ENCODE data around the gene FEN1.

The FEN1 gene

DNA sequence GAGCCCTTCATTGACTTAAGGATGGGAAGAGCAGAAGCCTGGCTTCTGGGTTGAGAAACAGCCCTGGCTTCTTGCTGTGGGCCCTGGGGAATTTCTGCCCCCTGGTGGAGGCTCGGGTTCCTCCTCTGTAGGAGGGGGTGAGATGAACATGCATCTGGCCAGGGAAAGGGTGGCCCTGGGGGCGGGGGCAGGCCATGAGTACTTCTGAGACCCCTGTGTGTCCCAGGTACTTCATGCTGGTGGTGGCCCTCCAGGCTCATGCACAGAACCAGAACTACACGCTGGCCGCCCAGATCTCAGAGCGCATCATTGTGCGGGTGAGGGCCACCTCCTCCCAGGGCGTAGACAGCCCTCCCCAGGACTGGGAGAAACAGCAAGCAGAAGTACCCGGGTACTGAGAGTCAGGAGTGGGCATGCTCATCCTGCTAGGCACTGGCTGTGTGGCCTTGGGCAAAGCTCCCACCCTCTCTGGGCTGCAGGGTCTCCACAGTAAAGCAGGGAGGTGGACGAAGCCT, 16.1 kb upstream of the FEN1 start:
- peak; percentile 63 to 89 for DNase-seq

DNA sequence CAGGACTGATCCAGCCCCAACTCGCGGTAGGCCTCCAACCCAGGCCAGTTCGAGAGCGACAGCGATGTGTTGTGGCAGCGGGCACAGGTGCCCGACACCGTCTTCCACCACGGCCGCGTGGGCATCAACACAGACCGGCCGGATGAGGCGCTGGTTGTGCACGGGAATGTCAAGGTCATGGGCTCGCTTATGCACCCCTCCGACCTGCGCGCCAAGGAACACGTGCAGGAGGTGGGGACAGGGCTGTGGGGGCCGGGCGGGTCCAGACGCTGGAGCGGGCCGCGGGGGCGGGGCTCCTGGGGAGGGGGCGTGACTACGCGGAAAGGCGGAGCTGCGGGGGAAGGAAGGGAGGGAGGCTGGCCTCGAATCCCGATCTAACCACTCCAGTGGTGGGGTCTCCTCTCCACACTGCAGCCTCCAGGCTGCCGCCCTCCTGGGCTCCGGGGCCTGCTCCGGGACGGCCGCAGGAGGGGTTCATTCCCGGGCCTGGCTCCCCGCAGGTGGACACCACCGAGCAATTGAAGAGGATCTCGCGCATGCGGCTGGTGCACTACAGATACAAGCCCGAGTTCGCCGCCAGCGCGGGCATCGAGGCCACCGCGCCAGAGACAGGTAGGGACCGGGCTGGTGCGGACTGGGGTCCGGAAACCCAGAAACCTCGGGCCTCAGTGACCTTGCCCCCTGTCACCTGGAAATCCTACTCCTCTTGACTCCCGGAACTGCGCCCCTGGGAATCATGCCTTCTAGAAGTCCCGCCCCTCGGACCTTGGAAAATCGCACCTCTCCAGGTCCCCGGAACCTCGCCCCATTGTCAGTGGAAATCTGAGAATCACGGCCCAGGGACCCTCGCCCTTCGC, 15.2 kb upstream of the FEN1 start:
- DNase-seq, result peak in 1 of 2 donors; percentile 35

DNA sequence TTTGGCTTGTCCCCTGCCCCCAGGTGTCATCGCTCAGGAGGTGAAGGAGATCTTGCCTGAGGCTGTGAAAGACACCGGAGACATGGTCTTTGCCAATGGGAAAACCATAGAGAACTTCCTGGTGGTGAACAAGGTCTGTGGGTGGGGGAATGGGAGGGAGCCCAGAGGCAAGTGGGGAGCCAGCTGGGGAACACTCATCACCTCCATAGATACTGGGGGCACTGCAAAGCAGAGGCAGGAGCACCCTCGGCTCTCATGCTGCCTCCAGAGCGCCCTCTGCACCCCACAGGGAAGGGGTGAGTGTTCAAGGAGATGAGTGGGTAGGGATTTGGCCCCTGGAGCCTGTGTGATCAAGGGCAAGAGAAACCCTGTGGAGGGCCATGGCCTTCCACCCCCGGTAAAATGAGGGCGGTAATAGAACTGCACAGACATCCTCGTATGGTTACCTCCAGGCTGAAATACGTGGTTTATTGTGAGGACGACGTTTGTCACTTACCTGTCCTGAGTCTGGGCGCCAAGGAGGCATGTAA, 14.3 kb upstream of the FEN1 start:
- DNase-seq, result no peak

- DNase-seq, result no peak
These were observed 13.6 kb upstream of the FEN1 start for GRCh38 chr11:61778920-61779650.

- no peak for DNase-seq
These were observed 12.8 kb upstream of the FEN1 start for GRCh38 chr11:61779666-61780525.

DNA sequence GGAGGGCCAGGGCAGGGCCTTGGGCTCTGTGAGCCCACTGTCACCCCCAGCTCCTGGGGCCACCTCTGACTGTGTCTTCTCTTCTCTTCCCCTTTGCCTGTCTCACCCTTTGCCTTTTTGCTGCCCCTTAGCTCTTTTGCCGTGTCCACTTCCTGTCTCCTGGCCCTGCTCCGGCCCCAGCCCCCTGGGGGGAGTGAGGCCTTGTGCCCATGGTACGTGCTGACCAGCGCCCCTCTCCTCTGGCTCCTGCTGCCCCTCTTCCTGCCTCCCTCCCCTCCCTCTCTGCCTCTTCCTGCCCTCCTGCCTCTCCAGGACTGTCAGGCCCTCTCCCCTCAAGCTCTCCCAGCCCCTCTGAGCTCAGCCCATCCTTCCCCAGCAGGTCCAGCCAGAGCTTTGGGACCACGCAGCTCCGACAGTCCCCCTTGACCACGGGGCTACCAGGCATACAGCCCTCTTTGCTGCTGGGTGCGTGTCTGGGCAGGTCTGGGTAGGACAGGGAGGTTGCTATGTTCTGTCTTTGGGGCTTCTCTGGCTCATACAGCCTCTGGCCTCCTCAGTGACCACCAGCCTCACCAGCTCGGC, 12.0 kb upstream of the FEN1 start:
- no peak for DNase-seq

GRCh38 chr11:61781585-61781984, 11.1 kb upstream of the FEN1 start:
- DNase-seq, result no peak

DNA sequence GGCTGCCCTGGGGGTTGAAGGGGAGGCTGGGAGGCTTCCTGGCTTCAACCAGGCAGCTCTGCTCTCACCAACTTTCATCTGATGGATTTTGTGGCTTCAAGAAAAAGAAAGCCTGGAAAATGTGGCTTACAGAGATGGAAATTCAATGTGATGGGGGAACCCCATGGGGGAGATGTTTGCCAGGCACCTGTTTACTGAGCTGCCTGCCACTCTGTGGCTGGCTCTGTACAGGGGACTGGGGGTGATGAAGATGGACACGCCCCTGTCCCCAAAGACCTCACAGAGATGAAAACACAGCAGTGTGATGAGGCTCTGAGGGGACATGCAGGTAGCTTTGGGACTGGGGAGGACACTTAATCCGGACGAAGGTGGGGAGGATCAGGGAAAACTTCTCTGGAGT, 10.4 kb upstream of the FEN1 start:
- no peak for DNase-seq

GRCh38 chr11:61782841-61783240, 9.9 kb upstream of the FEN1 start:
- DNase-seq, result no peak

GRCh38 chr11:61783717-61784505, 8.8 kb upstream of the FEN1 start:
- DNase-seq, result no peak

- no peak for DNase-seq
These were observed 8.3 kb upstream of the FEN1 start for GRCh38 chr11:61784506-61784805.

- DNase-seq, result no peak
These were observed 6.8 kb upstream of the FEN1 start for GRCh38 chr11:61785837-61786402.

DNA sequence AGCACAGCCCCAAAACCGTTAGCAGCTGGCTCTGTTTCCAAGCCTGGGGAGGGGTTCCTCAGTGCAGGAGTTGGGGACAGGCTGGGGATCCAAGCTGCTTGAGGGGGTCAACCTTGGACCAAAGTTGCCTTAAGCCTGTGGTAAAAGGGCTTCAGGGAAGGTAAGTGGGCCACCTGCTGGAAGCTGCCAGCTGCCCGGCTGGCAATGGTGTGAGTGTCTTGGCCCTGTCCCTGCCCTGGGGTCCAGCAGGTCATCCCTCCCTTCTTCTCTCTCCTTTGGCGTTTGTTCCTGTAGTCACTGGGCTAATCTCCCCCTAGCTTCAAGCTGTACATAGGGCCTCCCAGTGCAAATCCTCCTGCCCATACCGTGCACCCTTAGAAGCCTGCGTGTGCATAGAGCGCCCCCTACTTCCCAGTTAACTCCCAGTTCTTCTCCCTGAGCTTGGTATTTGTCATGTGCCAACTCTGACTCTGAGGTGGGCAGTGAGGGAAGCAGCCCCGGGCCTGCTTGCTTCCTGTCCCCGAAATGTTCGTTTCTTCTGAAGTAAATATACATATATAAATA, 4.7 kb upstream of the FEN1 start:
- peak; percentile 12 to 44 for DNase-seq

GRCh38 chr11:61791737-61792309, 888 bp upstream of the FEN1 start:
- DNase-seq, result peak; percentile 65 to 77

DNA sequence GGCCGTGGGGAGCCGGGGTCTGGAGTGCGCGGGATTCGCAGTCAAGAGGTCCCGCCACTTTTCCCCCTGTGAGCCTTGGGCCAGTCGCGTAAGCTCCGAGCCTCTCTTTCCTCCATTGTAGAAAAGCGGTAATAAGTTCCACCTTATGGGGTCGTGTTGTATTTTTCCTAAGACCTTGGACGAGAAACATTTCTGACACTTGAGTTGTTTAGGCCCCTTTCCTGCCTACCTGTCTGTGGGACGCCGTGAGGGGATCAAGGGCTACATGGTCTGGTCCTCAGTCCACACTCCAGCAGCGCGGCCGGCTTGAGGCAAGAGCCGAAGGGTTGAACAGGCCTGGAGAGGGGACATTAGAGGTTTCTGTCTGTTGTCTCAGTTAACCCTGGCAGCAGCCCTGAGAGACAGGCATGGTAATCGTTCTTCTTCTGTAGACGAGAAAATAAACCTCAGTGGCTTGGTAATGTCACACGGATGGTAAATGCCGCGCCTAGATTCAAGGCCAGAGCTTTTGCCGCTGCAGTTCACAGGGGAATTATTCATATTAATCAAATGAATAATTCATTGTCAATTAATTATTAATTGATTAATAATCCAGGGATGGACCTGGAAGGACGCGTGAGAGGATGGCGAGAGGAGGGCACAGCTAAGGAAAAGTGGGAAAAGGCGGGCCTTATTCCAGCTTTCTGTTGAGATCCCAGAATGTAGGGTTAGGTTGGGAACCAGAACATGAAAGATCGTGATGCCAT, 545 bp downstream of the FEN1 start:
- no peak for DNase-seq

- no peak for DNase-seq
These were observed 1.1 kb downstream of the FEN1 start for GRCh38 chr11:61793829-61794204.

GRCh38 chr11:61794579-61794978, 1.9 kb downstream of the FEN1 start:
- DNase-seq, result no peak

DNA sequence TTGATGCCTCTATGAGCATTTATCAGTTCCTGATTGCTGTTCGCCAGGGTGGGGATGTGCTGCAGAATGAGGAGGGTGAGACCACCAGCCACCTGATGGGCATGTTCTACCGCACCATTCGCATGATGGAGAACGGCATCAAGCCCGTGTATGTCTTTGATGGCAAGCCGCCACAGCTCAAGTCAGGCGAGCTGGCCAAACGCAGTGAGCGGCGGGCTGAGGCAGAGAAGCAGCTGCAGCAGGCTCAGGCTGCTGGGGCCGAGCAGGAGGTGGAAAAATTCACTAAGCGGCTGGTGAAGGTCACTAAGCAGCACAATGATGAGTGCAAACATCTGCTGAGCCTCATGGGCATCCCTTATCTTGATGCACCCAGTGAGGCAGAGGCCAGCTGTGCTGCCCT, 2.7 kb downstream of the FEN1 start:
- DNase-seq, result no peak

DNA sequence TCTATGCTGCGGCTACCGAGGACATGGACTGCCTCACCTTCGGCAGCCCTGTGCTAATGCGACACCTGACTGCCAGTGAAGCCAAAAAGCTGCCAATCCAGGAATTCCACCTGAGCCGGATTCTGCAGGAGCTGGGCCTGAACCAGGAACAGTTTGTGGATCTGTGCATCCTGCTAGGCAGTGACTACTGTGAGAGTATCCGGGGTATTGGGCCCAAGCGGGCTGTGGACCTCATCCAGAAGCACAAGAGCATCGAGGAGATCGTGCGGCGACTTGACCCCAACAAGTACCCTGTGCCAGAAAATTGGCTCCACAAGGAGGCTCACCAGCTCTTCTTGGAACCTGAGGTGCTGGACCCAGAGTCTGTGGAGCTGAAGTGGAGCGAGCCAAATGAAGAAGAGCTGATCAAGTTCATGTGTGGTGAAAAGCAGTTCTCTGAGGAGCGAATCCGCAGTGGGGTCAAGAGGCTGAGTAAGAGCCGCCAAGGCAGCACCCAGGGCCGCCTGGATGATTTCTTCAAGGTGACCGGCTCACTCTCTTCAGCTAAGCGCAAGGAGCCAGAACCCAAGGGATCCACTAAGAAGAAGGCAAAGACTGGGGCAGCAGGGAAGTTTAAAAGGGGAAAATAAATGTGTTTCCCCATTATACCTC, 3.3 kb downstream of the FEN1 start:
- no peak for DNase-seq

Data from inflammatory macrophage treated with lipopolysaccharide for 1 hour (primary cell).